B cell (primary cell): ENCODE data around the gene TFEB. TPM values are rescaled to one million over a fixed set of nuclear protein-coding genes. Genes with fewer than 3 reads are reported as not detected.

ENCODE experiments used
- ATAC-seq: fragments of 200-7000 bp; cut with Tn5 transposase; one replicate; pipeline ENCODE4 v1.10.0; 2021; ENCODE audit warnings: low read depth, mild to moderate bottlenecking, moderate number of reproducible peaks, moderate library complexity
- CTCF ChIA-PET: fragments of 350-600 bp; sonication (Branson Sonifier 250); formaldehyde crosslinking; loops from one replicate; lab custom pipeline; 2021; ENCODE audit warnings: antibody characterized with exemption, inconsistent platforms; lab: Charles Lee
- POLR2A ChIA-PET: fragments of 350-600 bp; sonication (Branson Sonifier 250); formaldehyde crosslinking; loops from one replicate; lab custom pipeline; 2021; ENCODE audit warnings: antibody characterized with exemption; lab: Charles Lee
- DNase-seq: peaks from one replicate; pipeline ENCODE4 v3.0.0; 2013
- H2AFZ ChIP-seq: 2 replicates; pipeline ENCODE4 v1.6.1; 2012; ENCODE audit warnings: mild to moderate bottlenecking, low read depth, low read length; ENCODE audit not compliant: insufficient read depth, poor library complexity, severe bottlenecking
- H3K27ac ChIP-seq, 2 donors: 1 replicate in 1 of 2; 2 replicates in 1 of 2; pipeline ENCODE4 v1.5.1; 2012 to 2013; ENCODE audit warnings: low read length in 2 of 2, mild to moderate bottlenecking in 2 of 2, moderate library complexity in 1 of 2
- H3K27me3 ChIP-seq, 4 experiments: fragments of 200-600 bp in 1 of 4; sonication (generic) in 1 of 4; replicated peaks in 1 of 4; 1 replicate in 2 of 4; 2 replicates in 2 of 4; pipeline versions ENCODE4 v1.6.1 to v1.7.0; 2013 to 2016; ENCODE audit warnings: low read length in 3 of 4, mild to moderate bottlenecking in 2 of 4, mixed read lengths in 1 of 4, moderate library complexity in 1 of 4; ENCODE audit not compliant: insufficient read depth in 4 of 4, control insufficient read depth in 3 of 4; ENCODE audit errors: control extremely low read depth in 1 of 4
- H3K36me3 ChIP-seq, 2 experiments: replicated peaks in 1 of 2; 1 replicate in 1 of 2; 2 replicates in 1 of 2; pipeline versions ENCODE4 v1.6.1 to v1.7.1; 2013; ENCODE audit warnings: low read length in 1 of 2; ENCODE audit not compliant: insufficient read depth in 2 of 2, control insufficient read depth in 1 of 2; ENCODE audit errors: control extremely low read depth in 1 of 2, extremely low read depth in 1 of 2
- H3K4me1 ChIP-seq, 2 donors: fragments of 200-600 bp in 1 of 2; sonication (generic) in 1 of 2; 1 replicate in 1 of 2; 2 replicates in 1 of 2; pipeline versions ENCODE4 v1.5.1 to v1.6.1; 2013 to 2017; ENCODE audit warnings: low read length in 2 of 2; ENCODE audit not compliant: control insufficient read depth in 2 of 2, insufficient read depth in 2 of 2
- H3K4me2 ChIP-seq: replicated peaks from 2 replicates; pipeline ENCODE3; 2012; ENCODE audit warnings: mild to moderate bottlenecking, low read depth, low read length; ENCODE audit not compliant: poor library complexity, severe bottlenecking
- H3K4me3 ChIP-seq, 5 experiments: fragments of 200-600 bp in 1 of 5; sonication (generic) in 1 of 5; 1 replicate in 3 of 5; 2 replicates in 2 of 5; pipeline versions ENCODE4 v1.5.1 to v1.7.0; 2011 to 2016; ENCODE audit warnings: low read length in 4 of 5, mild to moderate bottlenecking in 4 of 5, low read depth in 2 of 5, control low read depth in 1 of 5, moderate library complexity in 1 of 5; ENCODE audit not compliant: insufficient read depth in 1 of 5; ENCODE audit errors: control extremely low read depth in 1 of 5, extremely low read depth in 1 of 5
- H3K79me2 ChIP-seq: fragments of 200-600 bp; sonication (generic); one replicate; pipeline ENCODE4 v1.6.0; 2016; ENCODE audit warnings: low read length; ENCODE audit not compliant: control insufficient read depth, insufficient read depth
- H3K9ac ChIP-seq: fragments of 200-600 bp; sonication (generic); 2 replicates; pipeline ENCODE4 v1.6.1; 2017; ENCODE audit warnings: mild to moderate bottlenecking, low read length, moderate library complexity
- H3K9me3 ChIP-seq, 3 donors: one replicate each; pipeline versions ENCODE4 v1.6.1 to v1.7.1; 2013; ENCODE audit warnings: low read length in 2 of 3; ENCODE audit not compliant: control insufficient read depth in 2 of 3, insufficient read depth in 1 of 3; ENCODE audit errors: control extremely low read depth in 1 of 3
- H4K20me1 ChIP-seq: 2 replicates; pipeline ENCODE4 v1.6.0; 2012; ENCODE audit warnings: mild to moderate bottlenecking, low read length; ENCODE audit not compliant: insufficient read depth, control insufficient read depth, poor library complexity, severe bottlenecking
- H3K27ac Mint-ChIP-seq: one replicate; pipeline ENCODE4 v1.8.0; 2021; ENCODE audit warnings: mixed read lengths
- H3K27me3 Mint-ChIP-seq: one replicate; pipeline ENCODE4 v1.8.0; 2021; ENCODE audit warnings: mixed read lengths
- H3K4me1 Mint-ChIP-seq: one replicate; pipeline ENCODE4 v1.8.0; 2021; ENCODE audit warnings: mixed read lengths
- H3K4me3 Mint-ChIP-seq: one replicate; pipeline ENCODE4 v1.8.0; 2021; ENCODE audit warnings: mixed read lengths
- H3K9me3 Mint-ChIP-seq: one replicate; pipeline ENCODE4 v1.8.0; 2022; ENCODE audit warnings: mixed read lengths; ENCODE audit not compliant: insufficient read depth
- CTCF ChIP-seq: fragments of 200-600 bp; IDR thresholded peaks from one replicate; pipeline ENCODE4 v1.8.0; 2022; ENCODE audit warnings: antibody characterized with exemption, mild to moderate bottlenecking
- EZH2 ChIP-seq: IDR thresholded peaks from 2 replicates; pipeline ENCODE4 v1.6.1; 2012; ENCODE audit warnings: borderline replicate concordance, low read depth, mild to moderate bottlenecking, moderate library complexity, low read length; ENCODE audit not compliant: insufficient read depth, poor library complexity, severe bottlenecking
- WGBS: methylation state at CpG from one replicate; pipeline ENCODE4 v1.1.5; 2013; ENCODE audit warnings: missing lambda C conversion rate; ENCODE audit not compliant: insufficient coverage; 5-methylcytosine and 5-hydroxymethylcytosine counted together
- intact Hi-C: fragments of 100-400 bp; cut with micrococcal nuclease; formaldehyde crosslinking; loops from one replicate; pipeline ENCODE4 v1.10.0; 2022
- polyA plus RNA-seq: library from polyadenylated mRNA; depleted of rRNA; stranded (reverse); fragments of >200 nt; gene quantifications from 2 replicates; pipeline ENCODE4 v1.2.3, GENCODE V29; 2012
- total RNA-seq, 2 donors: library from RNA; stranded (reverse); fragments of 120-200 nt in 1 of 2; gene quantifications; 1 replicate in 1 of 2; 2 replicates in 1 of 2; pipeline versions ENCODE4 v1.2.3 to v1.2.4, GENCODE V29; 2013 to 2022

Gene TFEB
- total and polyA plus RNA-seq, 2 donors (not counting 1 experiment from before 2014, with no cell fraction given): 113 to 148 TPM

- ChIA-PET CTCF (no interaction called here), POLR2A (no interaction called here)
- no peaks in the 10 kb centered on the region for H3K79me2 ChIP-seq
- Mint-ChIP-seq H3K9me3 (no peaks in the 10 kb centered on the region), H3K27me3 (peaks cover 16% of the 10 kb centered on the region), H3K4me3 (no peak overlapping the region), H3K27ac (no peak overlapping the region), H3K4me1 (no peaks in the 10 kb centered on the region)
- H4K20me1 ChIP-seq: no peaks in the 10 kb centered on the region
- H3K4me3 ChIP-seq: no peak overlapping the region
- H3K27ac ChIP-seq: no peak overlapping the region
- H2AFZ ChIP-seq: no peak overlapping the region
- H3K4me2 ChIP-seq: no peak overlapping the region
- no peaks in the 10 kb centered on the region for H3K4me1 ChIP-seq
- no peak overlapping the region for H3K9ac ChIP-seq
- H3K27me3 ChIP-seq: peaks cover 0 to 16% (median 0%) of the 10 kb centered on the region in 4 experiments
- no peaks in the 10 kb centered on the region for H3K36me3 ChIP-seq
- TF ChIP-seq EZH2 (no peak), CTCF (no peak)
- intact Hi-C loops: no loop called here
- DNase-seq (no peak), ATAC-seq (no peak)
- H3K9me3 ChIP-seq: no peaks in the 10 kb centered on the region
- WGBS: 100% methylated on average over 1 of the region's 2 CpGs
Measured at GRCh38 chr6:41650120-41650519, 85.3 kb downstream of the TFEB start.

GRCh38 chr6:41649596-41649995 is 85.8 kb downstream of the TFEB start:
- Histone ChIP-seq H3K9ac (no peak overlapping the region), H3K9me3 (no peaks in the 10 kb centered on the region), H3K4me2 (no peak overlapping the region), H3K4me1 (no peaks in the 10 kb centered on the region), H3K36me3 (no peaks in the 10 kb centered on the region), H3K4me3 (no peak overlapping the region), H3K79me2 (no peaks in the 10 kb centered on the region), H2AFZ (no peak overlapping the region), H4K20me1 (no peaks in the 10 kb centered on the region), H3K27me3 (peaks cover 0 to 16% (median 0%) of the 10 kb centered on the region in 4 experiments), H3K27ac (no peak overlapping the region)
- Mint-ChIP-seq H3K27ac (no peak overlapping the region), H3K9me3 (no peaks in the 10 kb centered on the region), H3K4me3 (no peak overlapping the region), H3K4me1 (no peaks in the 10 kb centered on the region), H3K27me3 (peaks cover 12% of the 10 kb centered on the region)
- ChIA-PET CTCF (no interaction called here), POLR2A (no interaction called here)
- intact Hi-C loops: no loop called here
- no peak for TF ChIP-seq EZH2
- no peak for TF ChIP-seq CTCF
- 79% methylated on average over 10 of the region's 10 CpGs for WGBS
- DNase-seq (no peak), ATAC-seq (no peak)
